Liver (tissue), 9 donors: ENCODE results near the gene FGF21. TPM values are rescaled to one million over a fixed set of nuclear protein-coding genes. Genes with fewer than 3 reads are reported as not detected.

Source experiments
- DNase-seq: peaks from one replicate; pipeline ENCODE4 v3.0.0-alpha.2; 2017; ENCODE audit warnings: low spot score
- H3K27ac ChIP-seq, 2 donors: one replicate each; pipeline ENCODE4 v1.7.0; 2013; ENCODE audit warnings: inconsistent platforms in 2 of 2, low read length in 2 of 2, control low read depth in 1 of 2, low read depth in 1 of 2, mild to moderate bottlenecking in 1 of 2
- H3K27me3 ChIP-seq, 4 donors: one replicate each; pipeline versions ENCODE4 v1.6.1 to v1.7.0; 2013; ENCODE audit warnings: low read length in 3 of 4, inconsistent platforms in 1 of 4, mild to moderate bottlenecking in 1 of 4, moderate library complexity in 1 of 4; ENCODE audit not compliant: control insufficient read depth in 4 of 4, insufficient read depth in 4 of 4
- H3K36me3 ChIP-seq, 4 donors: one replicate each; pipeline versions ENCODE4 v1.6.1 to v1.7.0; 2013; ENCODE audit warnings: low read length in 3 of 4, mild to moderate bottlenecking in 3 of 4, low read depth in 1 of 4, moderate library complexity in 1 of 4; ENCODE audit not compliant: control insufficient read depth in 4 of 4, insufficient read depth in 3 of 4
- H3K4me1 ChIP-seq, 4 donors: one replicate each; pipeline versions ENCODE4 v1.6.1 to v1.7.0; 2013; ENCODE audit warnings: low read length in 3 of 4, mild to moderate bottlenecking in 3 of 4, moderate library complexity in 1 of 4; ENCODE audit not compliant: control insufficient read depth in 4 of 4, insufficient read depth in 4 of 4
- H3K4me3 ChIP-seq, 3 donors: one replicate each; pipeline versions ENCODE4 v1.6.1 to v1.7.0; 2013; ENCODE audit warnings: low read length in 3 of 3, control low read depth in 1 of 3, low read depth in 1 of 3, mild to moderate bottlenecking in 1 of 3
- H3K9ac ChIP-seq, 2 donors: one replicate each; pipeline ENCODE4 v1.7.0; 2013; ENCODE audit warnings: low read length in 2 of 2, mild to moderate bottlenecking in 2 of 2, moderate library complexity in 2 of 2, control low read depth in 1 of 2, low read depth in 1 of 2
- H3K9me3 ChIP-seq, 4 donors: one replicate each; pipeline versions ENCODE4 v1.6.1 to v1.7.0; 2013; ENCODE audit warnings: low read length in 3 of 4; ENCODE audit not compliant: control insufficient read depth in 4 of 4
- EGR1 ChIP-seq, 2 donors: IDR thresholded peaks; 2 replicates each; pipeline ENCODE4 v1.6.1; 2016 to 2018; ENCODE audit warnings: antibody characterized with exemption in 2 of 2, low read depth in 2 of 2
- FOXA1 ChIP-seq: IDR thresholded peaks from 2 replicates; pipeline ENCODE4 v1.6.1; 2016; ENCODE audit warnings: antibody characterized with exemption
- FOXA2 ChIP-seq: IDR thresholded peaks from 2 replicates; pipeline ENCODE4 v1.6.1; 2016; ENCODE audit warnings: antibody characterized with exemption
- GABPA ChIP-seq, 2 donors: IDR thresholded peaks in 1 of 2; conservative IDR thresholded peaks in 1 of 2; 2 replicates each; pipeline ENCODE4 v1.6.1; 2016; ENCODE audit warnings: antibody characterized with exemption in 2 of 2, mild to moderate bottlenecking in 1 of 2, moderate library complexity in 1 of 2
- HNF4A ChIP-seq, 2 donors: conservative IDR thresholded peaks; 2 replicates each; pipeline ENCODE4 v1.6.1; 2016; ENCODE audit warnings: antibody characterized with exemption in 2 of 2, mild to moderate bottlenecking in 2 of 2
- HNF4G ChIP-seq: IDR thresholded peaks from 2 replicates; pipeline ENCODE4 v1.6.1; 2016; ENCODE audit warnings: antibody characterized with exemption
- JUND ChIP-seq, 2 donors: IDR thresholded peaks; 2 replicates each; pipeline ENCODE4 v1.6.1; 2016; ENCODE audit warnings: antibody characterized with exemption in 2 of 2
- NR2F2 ChIP-seq: IDR thresholded peaks from 2 replicates; pipeline ENCODE4 v1.6.1; 2016; ENCODE audit warnings: antibody characterized with exemption
- RXRA ChIP-seq, 2 donors: IDR thresholded peaks; 2 replicates each; pipeline ENCODE4 v1.6.1; 2017 to 2018; ENCODE audit warnings: antibody characterized with exemption in 2 of 2, mild to moderate bottlenecking in 1 of 2
- TAF1 ChIP-seq: conservative IDR thresholded peaks from 2 replicates; pipeline ENCODE4 v1.6.1; 2016; ENCODE audit warnings: antibody characterized with exemption, mild to moderate bottlenecking
- WGBS: extraction: QIAGEN DNeasy Blood & Tissue Kit; methylation state at CpG from one replicate; pipeline ENCODE4 v1.1.7; 2013; 5-methylcytosine and 5-hydroxymethylcytosine counted together
- polyA plus RNA-seq, 2 donors: library from polyadenylated mRNA; stranded (reverse) in 1 of 2; unstranded in 1 of 2; fragments of 200-250 nt in 1 of 2; fragments of >200 nt in 1 of 2; fragmentation: Nextera tagmentation in 1 of 2; extraction: Ambion mirVana in 1 of 2; gene quantifications; one replicate each; pipeline versions ENCODE4 v1.2.1 to v1.2.3, GENCODE V29; 2013 to 2015
- total RNA-seq, 2 donors: library from RNA; depleted of rRNA; stranded (reverse); fragments of >200 nt; gene quantifications; one replicate each; pipeline ENCODE4 v1.2.3, GENCODE V29; 2014
- TF ChIP-seq, protein P1 (sequence below): fragments of 150-350 bp; IDR thresholded peaks from 2 replicates; pipeline ENCODE4 v1.5.1; 2017; ENCODE audit warnings: improper control_type of control experiment, low read depth, low read length; ENCODE audit not compliant: missing input control
- TF ChIP-seq, protein P2 (sequence below): IDR thresholded peaks from 2 replicates; pipeline ENCODE4 v1.6.1; 2016; ENCODE audit warnings: antibody characterized with exemption
- TF ChIP-seq, protein P3 (sequence below): IDR thresholded peaks from 2 replicates; pipeline ENCODE4 v1.6.1; 2016; ENCODE audit warnings: antibody characterized with exemption, mild to moderate bottlenecking
- TF ChIP-seq, protein P4 (sequence below): IDR thresholded peaks from 2 replicates; pipeline ENCODE4 v1.6.1; 2016; ENCODE audit warnings: antibody characterized with exemption
- donor health status: healthy.
- donor health status: healthy.
- donor health status: healthy.
- donor health status: healthy.
- donor health status: healthy.

FGF21 gene
- total and polyA plus RNA-seq, 4 donors, result 5.5 to 18.5 (median 6.5) TPM; not detected in 1

DNA sequence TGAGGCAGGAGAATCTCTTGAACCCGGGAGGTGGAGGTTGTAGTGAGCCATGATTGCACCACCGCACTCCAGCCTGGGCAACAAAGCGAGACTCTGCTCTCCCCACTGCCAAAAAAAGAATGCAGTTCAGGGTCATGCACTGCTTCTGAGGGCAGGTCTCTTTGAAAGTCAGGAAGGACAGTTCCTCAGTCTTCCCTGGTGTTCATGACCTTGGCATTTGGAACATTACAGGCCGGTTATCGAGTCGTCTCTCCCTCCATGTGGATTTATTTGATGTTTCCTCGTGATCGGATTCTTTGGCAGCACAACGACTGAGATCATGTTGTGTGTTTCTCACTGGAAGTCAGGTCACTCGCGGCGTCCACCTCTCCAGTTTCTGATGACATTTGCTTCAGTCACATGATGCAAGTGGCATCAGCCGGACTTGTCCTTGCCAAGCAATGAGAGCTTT is 17.2 kb downstream of the FGF21 start (continued):
- peak; percentile 68 for TF ChIP-seq HNF4G
- TF ChIP-seq EGR1 (IDR thresholded peaks at IDR 0.05; ENCODE audit: low read depth in 2 of 2), result peak in 1 of 2 donors; percentile 83
- peak; percentile 90 to 92 for TF ChIP-seq HNF4A (conservative IDR thresholded peaks at IDR 0.05)
- peak; percentile 82 for TF ChIP-seq FOXA2
- TF ChIP-seq RXRA (IDR thresholded peaks at IDR 0.05), result peak; percentile 95 to 97

DNA sequence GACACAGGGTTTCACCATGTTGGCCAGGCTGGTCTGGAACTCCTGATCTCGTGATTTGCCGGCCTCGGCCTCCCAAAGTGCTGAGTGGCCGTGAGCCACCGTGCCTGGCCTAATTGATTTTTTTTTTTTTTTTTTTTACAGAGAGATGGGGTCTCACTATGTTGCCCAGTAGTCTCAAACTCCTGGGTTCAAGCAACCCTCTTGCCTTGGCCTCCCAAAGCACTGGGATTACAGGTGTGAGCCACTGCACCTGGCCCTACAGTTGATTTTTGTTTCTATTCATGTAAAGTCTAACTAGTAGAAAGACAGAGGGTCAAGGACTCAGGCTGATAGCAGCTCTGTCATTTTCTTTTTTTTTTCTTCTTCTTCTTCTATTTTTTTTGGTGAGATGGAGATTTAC is 21.8 kb downstream of the FGF21 start:
- Histone ChIP-seq H3K4me3 (no peak overlapping the region), H3K9ac (no peak overlapping the region), H3K4me1 (peaks cover 0 to 15% (median 6%) of the 10 kb centered on the region in 4 donors), H3K9me3 (no peaks in the 10 kb centered on the region), H3K27ac (no peak overlapping the region), H3K36me3 (no peaks in the 10 kb centered on the region), H3K27me3 (no peaks in the 10 kb centered on the region)
- no peak for DNase-seq
- 96% methylated on average over 5 of the region's 5 CpGs for WGBS
- TF ChIP-seq, protein P1, sequence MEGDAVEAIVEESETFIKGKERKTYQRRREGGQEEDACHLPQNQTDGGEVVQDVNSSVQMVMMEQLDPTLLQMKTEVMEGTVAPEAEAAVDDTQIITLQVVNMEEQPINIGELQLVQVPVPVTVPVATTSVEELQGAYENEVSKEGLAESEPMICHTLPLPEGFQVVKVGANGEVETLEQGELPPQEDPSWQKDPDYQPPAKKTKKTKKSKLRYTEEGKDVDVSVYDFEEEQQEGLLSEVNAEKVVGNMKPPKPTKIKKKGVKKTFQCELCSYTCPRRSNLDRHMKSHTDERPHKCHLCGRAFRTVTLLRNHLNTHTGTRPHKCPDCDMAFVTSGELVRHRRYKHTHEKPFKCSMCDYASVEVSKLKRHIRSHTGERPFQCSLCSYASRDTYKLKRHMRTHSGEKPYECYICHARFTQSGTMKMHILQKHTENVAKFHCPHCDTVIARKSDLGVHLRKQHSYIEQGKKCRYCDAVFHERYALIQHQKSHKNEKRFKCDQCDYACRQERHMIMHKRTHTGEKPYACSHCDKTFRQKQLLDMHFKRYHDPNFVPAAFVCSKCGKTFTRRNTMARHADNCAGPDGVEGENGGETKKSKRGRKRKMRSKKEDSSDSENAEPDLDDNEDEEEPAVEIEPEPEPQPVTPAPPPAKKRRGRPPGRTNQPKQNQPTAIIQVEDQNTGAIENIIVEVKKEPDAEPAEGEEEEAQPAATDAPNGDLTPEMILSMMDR, result no peak
- TF ChIP-seq, protein P2, sequence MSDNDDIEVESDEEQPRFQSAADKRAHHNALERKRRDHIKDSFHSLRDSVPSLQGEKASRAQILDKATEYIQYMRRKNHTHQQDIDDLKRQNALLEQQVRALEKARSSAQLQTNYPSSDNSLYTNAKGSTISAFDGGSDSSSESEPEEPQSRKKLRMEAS, result no peak
- no peak for TF ChIP-seq RXRA (IDR thresholded peaks at IDR 0.05)
- no peak for TF ChIP-seq TAF1

DNA sequence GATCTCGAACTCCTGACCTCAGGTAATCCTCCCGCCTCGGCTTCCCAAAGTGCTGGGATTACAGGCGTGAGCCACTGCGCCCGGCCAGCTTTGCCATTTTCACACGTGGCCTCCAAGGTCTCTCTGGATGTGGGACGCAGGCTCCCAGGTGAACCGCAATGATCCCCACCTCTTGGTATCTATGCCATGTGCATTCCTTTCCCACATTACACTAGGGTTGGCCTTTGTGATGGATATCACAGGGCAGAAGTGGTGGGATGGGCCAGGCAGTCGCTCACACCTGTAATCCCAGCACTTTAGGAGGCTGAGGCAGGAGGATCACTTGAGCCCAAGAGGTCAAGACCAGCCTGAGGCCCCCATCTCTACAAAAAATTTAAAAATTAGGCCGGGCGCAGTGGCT is 22.4 kb downstream of the FGF21 start:
- TF ChIP-seq, protein P3, sequence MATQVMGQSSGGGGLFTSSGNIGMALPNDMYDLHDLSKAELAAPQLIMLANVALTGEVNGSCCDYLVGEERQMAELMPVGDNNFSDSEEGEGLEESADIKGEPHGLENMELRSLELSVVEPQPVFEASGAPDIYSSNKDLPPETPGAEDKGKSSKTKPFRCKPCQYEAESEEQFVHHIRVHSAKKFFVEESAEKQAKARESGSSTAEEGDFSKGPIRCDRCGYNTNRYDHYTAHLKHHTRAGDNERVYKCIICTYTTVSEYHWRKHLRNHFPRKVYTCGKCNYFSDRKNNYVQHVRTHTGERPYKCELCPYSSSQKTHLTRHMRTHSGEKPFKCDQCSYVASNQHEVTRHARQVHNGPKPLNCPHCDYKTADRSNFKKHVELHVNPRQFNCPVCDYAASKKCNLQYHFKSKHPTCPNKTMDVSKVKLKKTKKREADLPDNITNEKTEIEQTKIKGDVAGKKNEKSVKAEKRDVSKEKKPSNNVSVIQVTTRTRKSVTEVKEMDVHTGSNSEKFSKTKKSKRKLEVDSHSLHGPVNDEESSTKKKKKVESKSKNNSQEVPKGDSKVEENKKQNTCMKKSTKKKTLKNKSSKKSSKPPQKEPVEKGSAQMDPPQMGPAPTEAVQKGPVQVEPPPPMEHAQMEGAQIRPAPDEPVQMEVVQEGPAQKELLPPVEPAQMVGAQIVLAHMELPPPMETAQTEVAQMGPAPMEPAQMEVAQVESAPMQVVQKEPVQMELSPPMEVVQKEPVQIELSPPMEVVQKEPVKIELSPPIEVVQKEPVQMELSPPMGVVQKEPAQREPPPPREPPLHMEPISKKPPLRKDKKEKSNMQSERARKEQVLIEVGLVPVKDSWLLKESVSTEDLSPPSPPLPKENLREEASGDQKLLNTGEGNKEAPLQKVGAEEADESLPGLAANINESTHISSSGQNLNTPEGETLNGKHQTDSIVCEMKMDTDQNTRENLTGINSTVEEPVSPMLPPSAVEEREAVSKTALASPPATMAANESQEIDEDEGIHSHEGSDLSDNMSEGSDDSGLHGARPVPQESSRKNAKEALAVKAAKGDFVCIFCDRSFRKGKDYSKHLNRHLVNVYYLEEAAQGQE, result no peak
- TF ChIP-seq HNF4A (conservative IDR thresholded peaks at IDR 0.05) (no peak), GABPA (IDR thresholded peaks at IDR 0.05 in 1 of 2, conservative IDR thresholded peaks at IDR 0.05 in 1 of 2) (no peak), FOXA1 (no peak), RXRA (IDR thresholded peaks at IDR 0.05) (no peak), NR2F2 (no peak), HNF4G (no peak), TAF1 (no peak), JUND (IDR thresholded peaks at IDR 0.05) (no peak)
- TF ChIP-seq, protein P1, result no peak
- TF ChIP-seq, protein P4, sequence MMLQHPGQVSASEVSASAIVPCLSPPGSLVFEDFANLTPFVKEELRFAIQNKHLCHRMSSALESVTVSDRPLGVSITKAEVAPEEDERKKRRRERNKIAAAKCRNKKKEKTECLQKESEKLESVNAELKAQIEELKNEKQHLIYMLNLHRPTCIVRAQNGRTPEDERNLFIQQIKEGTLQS, result no peak
- 93% methylated on average over 12 of the region's 12 CpGs for WGBS
- peaks cover 0 to 18% (median 6%) of the 10 kb centered on the region in 4 donors for H3K4me1 ChIP-seq
- H3K27me3 ChIP-seq, result no peaks in the 10 kb centered on the region
- no peak overlapping the region for H3K4me3 ChIP-seq
- no peak overlapping the region for H3K27ac ChIP-seq
- no peaks in the 10 kb centered on the region for H3K9me3 ChIP-seq
- no peak overlapping the region for H3K9ac ChIP-seq
- DNase-seq, result no peak
- no peaks in the 10 kb centered on the region for H3K36me3 ChIP-seq
